DMS 273 treated with DMSO at 0.1 percent for 48 hours (cell line): ENCODE data around the gene CC2D2B.
A peak's percentile ranks its signal among the peaks of the same experiment; 100 is the strongest.
"Not testable (repeated sequence)": the region's sequence is repeated elsewhere in the genome, so short reads cannot be mapped to it uniquely, and the experiment has no call there.

Experiments used
- DNase-seq: peaks from one replicate; lab custom pipeline; 2025; lab: John Stamatoyannopoulos, UW

CC2D2B gene, protein sequence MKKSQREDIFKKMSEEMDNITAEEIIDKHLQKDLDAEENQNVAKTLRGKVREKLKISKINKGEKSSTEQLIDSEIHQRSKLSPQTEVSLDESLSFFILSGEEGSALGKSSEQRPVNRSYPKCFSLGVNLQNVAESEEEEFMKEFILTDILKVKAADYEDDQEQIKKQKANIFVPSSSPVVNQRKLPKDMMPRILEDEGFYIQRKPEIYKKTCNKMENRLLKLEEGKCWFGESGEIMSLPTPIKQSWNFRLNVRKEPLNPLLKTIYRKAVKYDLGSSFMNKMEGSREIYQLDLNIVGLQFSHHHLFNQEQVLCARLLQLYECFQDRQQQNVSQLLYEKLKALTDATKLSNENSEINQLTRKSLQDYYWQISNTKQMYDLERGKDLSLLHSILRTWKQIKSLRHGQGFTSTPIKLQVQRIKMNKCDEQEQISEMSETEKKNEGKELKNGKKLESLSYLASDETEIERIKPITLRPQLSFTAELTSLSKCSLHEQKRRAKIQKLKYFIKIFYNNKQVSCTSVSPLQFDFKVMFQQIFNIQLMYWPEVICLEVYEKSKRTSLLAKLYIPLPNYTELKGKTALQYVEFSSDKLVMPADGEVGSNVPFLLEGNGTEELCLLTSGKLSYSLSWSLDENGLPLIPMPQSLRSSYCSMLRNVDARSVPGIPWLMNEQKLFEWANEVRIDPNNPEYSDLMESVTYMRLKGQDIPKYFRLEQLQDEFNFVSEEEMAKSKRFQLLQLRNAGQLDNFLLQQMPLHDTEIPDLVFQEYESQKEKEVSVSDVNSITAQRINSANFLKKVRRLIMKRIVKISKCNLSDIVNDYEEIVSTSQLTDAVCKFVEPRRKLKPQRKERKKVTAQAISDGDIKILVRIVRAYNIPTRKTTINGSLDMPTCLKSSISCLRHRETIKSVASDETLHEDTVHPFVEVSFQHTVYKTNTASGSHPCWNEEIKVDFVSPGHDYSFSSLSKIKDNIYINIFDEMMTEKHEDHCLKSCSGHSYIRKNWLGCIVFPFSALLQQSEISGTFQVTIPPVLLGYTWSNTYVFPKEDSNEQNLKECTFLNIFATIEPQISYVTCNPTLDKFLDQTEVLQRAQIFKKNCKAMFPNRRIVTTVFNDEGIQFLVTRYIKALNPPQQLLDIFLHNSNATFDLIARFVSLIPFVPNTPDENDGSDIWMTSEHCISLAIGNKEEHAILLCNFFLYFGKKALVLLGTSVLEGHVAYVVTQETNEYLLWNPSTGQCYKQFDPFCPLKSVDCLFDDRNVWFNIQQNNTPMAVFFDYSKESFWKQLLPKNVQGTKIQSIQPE (N-terminal part only)

DNA sequence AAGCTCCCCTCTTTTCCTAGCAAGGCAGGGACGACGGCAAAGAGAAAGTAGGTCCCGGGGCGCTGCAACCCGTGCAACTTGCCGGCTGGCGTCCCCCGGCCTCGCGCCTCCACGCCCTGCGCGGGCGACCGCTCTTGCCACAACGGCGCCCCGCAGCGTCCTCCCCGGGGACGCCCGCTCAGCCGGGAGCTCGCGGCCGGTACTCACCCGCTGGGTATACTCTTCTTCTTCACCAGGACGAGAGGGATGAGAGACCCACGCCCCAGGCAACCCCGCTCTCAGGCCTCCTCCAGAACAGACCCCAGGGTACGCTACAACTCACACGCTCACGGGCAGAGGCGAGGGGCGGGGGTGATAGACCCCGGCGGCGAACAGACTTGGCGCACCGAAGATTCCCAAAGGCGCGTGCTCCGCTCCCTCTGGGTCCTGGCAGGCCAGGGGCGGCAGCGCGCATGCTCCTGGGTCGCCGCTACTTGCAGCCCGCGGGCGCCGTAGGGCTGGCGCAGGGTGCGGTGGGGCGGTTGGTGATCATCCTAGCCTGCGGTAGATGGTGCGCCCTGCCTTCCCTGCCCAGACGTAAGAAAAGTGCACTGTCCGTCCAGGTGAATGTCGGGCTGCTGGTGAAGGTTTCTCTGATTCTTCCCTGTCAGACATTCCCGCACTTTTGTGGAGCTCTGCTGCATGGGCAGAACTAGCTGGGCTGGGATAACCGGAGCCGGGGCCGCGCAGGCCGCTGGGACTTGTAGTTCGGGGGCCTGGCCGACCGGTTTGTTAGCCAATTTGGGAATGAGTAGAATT, at the start of gene CC2D2B:
Gene CC2D2B (plus strand): TSS at position 520 of the 798 bp plus-strand sequence. CDS start 3,349 bp downstream, outside the sequence.
- DNase-seq = peak; percentile 69

DNA sequence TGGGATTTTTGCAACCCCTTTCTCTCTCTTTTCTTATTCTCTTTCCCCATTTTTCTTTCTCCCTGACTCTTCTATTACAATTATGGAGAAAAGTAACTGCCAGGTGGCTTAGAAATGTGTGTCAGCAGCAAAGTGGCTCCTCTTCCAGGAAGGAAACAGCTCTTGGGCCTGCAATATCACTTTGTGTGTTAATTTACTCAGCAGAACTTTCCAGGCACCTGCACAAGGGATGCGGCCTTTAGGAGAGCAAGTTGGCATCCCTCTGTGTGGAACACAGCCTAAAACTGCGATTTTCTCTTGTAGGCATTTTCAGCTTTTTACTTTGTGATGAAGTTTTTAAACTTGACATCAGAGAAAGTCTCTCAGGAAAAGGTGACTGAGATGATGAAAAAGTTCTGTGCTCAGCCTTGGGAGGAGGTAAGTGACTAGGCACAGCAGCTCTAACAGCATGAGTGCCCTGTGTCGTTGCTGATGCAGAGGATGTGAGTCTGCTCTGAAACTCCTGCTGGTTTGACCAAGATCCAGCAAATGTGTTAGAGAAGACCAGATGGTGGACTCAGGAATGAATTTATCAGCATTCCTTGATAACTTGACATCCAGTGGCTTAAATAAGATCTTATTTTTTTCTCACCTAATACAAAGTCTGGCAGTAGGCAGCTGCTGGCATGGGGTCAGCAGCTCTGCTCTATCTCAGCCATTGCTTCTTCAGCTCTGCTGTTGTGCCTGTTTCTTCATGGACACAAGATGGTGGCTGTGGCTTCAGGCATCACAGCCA, 47.4 kb upstream of the CC2D2B start:
- peak; percentile 4 for DNase-seq

DNA sequence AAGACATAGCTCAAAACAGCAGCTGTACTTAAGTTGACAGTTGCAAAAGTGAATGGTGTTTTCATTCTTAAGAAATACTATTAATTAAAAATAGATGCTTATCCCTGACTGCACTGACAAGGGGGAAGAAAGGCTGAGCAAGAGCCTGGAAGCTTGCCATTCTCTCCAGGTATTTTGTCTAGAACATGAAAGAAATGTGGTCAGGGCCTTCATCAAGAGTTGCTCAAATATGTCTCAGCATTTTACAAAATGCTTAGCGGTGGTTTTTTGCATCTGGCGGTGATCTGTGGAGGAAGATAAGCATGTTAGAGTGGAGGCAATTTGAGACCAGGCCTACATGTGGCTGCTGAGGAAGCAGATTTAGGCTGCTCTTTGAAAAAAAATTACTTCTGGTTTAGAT, 46.4 kb upstream of the CC2D2B start:
- no peak for DNase-seq

DNA sequence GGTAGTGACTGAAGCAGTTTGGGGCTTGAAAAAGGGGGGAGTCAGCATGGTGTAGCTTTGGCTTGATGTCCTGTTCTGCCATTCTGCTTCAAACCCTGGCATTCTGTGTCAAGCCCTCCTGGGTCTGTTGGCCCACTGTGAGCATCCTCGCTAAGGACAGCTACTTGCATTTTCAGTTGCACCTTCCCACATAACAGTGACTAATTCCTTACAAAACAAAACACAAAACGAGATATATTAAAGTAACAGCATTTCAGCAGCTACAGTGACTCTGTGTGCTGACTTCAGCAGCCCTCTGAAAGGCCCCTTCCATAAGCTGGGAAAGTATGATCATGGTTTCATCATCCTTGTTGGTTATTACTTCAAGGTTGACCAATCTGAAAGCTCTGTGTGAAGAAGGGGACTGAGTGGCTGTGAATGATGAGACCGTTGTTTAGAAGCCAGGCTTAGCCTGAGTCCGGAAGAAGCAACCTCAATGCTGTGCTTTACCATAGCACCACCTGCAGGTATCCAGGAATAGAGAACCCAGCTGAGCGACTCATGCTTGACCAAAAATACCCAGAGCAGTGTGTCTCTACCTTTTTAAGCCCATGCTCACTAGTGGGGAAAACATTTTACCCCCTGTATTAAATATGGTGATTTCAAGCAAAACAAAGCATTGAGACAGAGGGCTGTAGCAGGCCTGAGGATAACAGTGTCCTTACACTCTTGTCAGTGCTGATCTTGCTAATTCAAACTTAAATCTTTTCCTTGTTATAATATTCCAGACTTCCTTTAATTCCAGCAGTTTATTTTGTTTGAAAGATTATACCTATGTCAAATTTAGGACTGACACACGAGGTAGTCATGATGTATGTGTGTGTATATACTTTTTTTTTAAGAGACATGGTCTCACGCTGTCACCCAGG, 42.6 kb upstream of the CC2D2B start:
- no peak for DNase-seq

DNA sequence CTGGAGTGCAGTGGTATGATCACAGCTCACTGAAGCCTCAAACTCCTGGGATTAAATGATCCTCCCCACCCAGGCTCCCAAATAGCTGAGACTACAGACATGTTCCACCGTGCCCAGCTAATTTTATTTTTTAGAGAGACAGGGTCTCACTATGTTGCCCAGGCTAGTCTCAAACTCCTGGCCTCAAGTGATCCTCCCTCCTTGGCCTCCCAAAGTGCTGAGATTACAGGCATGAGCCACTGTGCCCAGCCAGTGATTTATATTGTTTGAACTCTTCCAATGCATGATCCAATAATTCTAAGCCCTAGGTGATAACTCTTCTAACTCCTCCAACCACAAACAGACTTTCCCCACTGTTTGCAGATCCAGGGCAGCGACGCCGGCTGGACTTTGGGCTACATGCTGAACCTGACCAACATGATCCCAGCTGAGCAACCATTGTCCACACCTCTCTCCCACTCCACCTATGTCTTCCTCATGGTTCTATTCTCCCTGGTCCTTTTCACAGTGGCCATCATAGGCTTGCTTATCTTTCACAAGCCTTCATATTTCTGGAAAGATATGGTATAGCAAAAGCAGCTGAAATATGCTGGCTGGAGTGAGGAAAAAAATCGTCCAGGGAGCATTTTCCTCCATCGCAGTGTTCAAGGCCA, 41.8 kb upstream of the CC2D2B start:
- DNase-seq = no peak

DNA sequence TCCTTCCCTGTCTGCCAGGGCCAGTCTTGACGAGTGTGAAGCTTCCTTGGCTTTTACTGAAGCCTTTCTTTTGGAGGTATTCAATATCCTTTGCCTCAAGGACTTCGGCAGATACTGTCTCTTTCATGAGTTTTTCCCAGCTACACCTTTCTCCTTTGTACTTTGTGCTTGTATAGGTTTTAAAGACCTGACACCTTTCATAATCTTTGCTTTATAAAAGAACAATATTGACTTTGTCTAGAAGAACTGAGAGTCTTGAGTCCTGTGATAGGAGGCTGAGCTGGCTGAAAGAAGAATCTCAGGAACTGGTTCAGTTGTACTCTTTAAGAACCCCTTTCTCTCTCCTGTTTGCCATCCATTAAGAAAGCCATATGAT, 41.3 kb upstream of the CC2D2B start:
- DNase-seq = no peak

DNA sequence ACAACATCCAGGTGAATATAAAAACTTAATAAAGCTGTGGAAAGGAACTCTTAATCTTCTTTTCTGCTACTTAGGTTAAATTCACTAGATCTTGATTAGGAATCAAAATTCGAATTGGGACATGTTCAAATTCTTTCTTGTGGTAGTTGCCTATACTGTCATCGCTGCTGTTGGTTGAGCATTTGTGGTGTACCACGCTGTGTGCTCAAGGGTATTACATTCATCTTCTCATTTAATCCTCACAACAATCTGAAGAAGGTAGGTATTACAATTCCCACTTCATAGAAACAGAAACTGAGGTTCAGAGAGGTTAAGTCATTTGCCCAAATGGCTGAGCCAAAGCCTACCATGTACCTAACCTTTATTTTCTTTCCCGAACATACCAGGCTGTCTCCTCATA, 39.9 kb upstream of the CC2D2B start:
- no peak for DNase-seq

DNA sequence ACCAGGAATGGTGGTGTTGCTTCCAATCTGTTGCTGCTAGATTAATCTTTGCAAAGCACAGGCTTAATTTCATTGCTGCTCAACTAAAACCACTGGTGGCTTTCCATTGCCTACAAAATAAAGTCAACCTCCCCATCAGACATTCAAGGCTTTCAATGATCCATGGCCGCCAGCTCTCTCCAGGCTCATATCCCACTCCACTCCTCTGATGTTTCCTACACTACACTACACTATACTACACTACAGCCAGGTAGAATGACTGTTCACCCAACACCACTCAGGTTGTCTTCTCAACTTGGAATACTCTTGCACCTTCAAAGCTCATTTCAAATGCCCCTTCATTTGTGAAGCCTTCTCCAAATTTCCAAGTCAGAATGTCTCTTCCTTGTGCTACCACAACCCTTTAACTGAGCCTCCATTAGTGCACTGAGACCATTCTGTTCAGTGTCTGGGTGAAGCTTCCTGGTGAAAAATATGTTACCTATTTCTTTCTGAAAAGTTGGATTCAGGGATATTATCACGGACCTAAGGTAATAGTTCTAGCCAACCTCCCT, 35.5 kb upstream of the CC2D2B start:
- DNase-seq = no peak

DNA sequence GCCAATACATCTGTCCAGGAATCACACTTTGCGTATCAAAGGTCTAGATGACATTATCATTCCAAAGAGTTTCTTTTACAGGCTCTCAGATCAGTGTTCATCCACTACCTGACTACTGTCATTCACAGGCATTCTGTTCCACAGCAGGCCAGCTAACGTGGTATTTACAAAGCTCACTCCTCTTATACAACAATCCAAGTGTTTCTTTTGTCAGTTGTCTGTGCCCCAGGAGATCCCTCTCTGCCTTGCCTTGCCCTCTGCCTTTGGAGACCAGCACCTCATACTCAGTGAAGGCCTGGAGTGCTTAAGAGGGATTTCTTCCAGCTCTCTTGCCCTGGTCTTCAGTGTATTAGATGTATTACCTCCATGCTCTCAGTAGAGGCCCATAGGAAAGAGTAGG, 34.6 kb upstream of the CC2D2B start:
- no peak for DNase-seq

DNA sequence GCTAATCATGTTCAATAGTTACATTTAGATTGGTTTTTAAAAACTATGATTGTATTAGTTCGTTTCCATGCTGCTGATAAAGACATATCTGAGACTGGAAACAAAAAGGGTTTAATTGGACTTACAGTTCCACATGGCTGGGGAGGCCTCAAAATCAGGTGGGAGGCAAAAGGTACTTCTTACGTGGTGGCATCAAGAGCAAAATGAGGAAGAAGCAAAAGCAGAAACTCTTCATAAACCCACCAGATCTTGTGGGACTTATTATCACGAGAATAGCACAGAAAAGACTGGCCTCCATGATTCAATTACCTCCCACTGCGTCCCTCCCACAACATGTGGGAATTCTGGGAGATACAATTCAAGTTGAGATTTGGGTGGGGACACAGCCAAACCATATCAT, 34.1 kb upstream of the CC2D2B start:
- DNase-seq = no peak

DNA sequence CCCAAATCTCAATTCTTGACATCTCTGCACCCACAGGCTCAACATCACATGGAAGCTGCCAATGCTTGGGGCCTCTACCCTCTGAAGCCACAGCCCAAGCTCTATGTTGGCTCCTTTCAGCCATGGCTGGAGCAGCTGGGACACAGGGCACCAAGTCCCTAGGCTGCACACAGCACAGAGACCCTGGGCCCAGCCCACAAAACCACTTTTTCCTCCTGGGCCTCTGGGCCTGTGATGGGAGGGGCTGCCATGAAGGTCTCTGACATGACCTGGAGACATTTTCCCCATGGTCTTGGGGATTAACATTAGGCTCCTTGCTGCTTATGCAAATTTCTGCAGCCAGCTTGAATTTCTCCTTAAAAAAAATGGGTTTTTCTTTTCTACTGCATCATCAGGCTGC, 33.0 kb upstream of the CC2D2B start:
- not testable (repeated sequence) for DNase-seq

DNA sequence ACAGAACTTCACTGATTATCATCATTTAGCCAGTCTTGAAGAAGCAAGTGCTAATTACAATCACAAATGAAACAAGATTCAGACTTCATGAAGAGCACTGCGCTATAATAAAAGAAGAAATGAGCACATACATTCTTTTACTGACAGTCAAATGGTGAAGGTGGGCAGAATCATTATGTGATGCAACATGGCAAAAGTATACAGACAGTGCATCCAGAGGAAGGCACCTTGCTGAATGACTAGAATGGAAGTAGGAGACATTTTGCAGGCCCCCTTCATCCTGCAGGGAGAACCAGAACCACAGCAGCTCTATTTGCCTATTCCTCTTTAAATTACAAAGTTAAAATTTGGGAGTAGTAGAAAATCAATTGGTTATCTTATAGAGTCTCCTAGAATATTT, 31.0 kb upstream of the CC2D2B start:
- no peak for DNase-seq

DNA sequence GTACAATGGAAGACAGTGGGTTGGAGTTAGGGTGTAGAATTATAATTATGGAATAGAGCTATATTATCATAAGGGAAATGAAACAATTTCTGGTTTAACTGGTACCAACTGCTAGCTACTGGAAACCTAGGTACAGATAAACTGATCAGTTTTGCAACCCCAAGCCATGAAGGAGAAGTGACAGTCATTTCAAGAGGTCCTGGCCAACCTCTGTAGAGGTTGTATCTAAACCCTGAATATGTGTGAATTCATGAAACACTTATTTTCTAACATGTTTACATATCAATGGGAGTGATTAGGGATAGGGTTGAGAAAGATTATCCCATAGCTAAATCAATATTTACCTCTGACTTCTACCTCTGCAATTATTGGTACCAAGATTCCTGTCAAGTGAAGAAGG, 29.9 kb upstream of the CC2D2B start:
- DNase-seq = no peak

DNA sequence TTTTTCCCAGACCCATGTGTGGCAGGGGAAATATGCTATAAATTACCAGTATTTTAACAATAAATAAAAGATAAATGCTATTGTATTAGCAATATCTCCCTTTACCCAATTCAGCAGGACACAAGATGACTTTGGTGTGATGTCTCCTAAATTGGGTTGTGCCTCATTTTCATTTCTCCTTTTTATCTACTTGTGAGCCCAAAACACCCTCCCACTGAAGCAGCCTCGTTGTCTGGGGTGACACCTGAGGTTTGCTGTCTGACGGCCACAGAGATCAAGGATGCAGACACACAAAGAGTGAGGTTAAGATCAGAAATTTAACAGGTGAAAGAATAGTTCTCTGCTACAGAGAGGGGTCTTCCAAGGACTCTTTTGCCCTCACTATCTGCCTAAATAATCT, 27.1 kb upstream of the CC2D2B start:
- no peak for DNase-seq

DNA sequence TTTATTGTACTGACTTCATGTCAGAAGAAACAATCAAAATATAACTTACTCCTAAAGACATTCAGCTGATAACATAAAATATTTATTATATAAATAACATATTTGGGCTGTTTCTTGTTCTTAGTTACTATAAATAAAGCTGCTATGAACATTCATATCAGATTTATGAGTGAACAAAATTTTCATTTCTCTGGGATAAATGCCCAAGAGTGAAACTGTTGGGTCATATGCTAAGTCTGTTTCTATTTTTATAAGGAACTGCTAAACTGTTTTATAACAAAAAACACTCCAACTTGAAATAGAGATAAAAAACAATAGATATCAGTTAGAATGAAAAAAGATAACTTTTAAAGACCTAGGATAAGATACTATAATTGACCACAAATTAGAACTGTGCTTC, 26.5 kb upstream of the CC2D2B start:
- DNase-seq = no peak

DNA sequence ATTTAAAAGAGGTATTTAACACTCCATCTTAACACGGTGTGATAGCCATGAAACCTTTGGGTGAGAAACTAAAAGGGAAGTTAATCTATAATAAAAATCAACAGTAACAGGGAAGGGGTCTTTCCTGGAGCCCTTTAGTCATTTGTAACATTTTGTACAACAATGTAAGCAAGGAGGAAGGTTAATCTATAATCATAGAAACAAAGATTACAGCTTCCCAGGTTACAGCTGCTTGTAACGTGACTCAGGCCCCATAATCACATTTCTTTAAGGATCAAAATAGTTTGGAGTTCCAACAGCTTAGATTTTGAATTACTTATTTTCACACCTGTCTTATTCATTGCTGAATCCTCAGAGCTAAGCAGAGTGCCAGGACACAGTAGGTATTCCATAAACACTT, 17.9 kb upstream of the CC2D2B start:
- no peak for DNase-seq

DNA sequence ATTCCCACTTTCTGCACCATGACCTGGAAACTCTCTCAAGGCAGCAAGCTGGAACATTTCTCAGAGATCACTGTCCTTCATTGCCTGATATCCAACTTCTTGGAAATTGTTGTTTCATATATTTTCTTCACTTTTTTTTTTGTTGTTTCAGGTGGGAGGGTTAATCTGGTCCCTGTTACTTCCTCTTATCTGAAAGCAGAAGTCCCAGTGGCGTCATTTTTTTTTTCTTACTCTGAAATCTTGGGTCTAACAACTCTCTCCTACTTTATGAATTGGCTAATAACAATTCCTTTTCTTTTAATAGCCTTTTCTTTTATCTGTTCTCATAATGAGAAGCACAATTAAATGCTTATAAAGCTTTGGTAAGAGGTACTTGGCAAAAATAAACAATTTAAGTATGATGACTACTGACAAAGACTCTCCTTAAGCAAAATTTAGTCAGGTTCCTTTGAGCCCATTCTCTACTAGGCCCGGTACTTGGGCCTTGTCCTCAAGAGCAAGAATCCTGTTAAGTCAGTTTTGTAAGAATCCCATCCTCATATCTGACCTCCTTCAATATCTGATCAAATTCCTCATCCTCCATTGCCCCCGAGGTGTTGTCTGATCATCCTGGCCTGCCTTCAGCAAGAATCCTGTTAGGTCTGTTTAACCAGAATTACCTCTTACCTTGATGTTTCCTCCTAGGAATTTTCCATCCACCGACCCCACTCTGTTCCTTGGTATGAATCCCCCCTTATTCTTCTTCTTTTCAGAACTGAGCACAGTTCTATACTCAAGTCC, 11.5 kb upstream of the CC2D2B start:
- DNase-seq = no peak
